ENCODE measurements around the gene MGAT4C. TPM values are rescaled to one million over a fixed set of nuclear protein-coding genes. Genes with fewer than 3 reads are reported as not detected.

The MGAT4C gene
- total and polyA plus RNA-seq, 2 of the 8 experiments (the other 6 are each of a cell fraction or from before 2014, with no cell fraction given) = 1.6 to 2.5 TPM

- Histone ChIP-seq H3K36me3 (ENCODE audit: control insufficient read depth in 2 of 4, insufficient read depth in 4 of 4, low read length in 3 of 4) (no peaks in the 10 kb centered on the region), H2BK20ac (ENCODE audit: low read length) (no peak overlapping the region), H2AFZ (ENCODE audit: low read length) (no peak overlapping the region), H2AK5ac (ENCODE audit: low read depth, low read length) (no peak overlapping the region), H4K20me1 (replicated peaks in 1 of 2; ENCODE audit: control insufficient read depth in 1 of 2, insufficient read depth in 2 of 2, low read length in 2 of 2) (no peaks in the 10 kb centered on the region), H3K23me2 (ENCODE audit: low read depth, low read length) (no peaks in the 10 kb centered on the region), H2BK5ac (ENCODE audit: low read depth, low read length) (no peak overlapping the region), H3K18ac (ENCODE audit: extremely low read depth, low read length) (no peak overlapping the region), H3K4me2 (ENCODE audit: insufficient read depth in 1 of 2, low read depth in 2 of 2, low read length in 2 of 2) (no peak overlapping the region), H4K8ac (ENCODE audit: extremely low read depth, insufficient read depth, low read length) (no peak overlapping the region), H4K91ac (replicated peaks; ENCODE audit: insufficient read length, low read length) (no peak overlapping the region), H3K14ac (ENCODE audit: insufficient read length) (no peak overlapping the region), H4K5ac (ENCODE audit: insufficient read length, low read depth, low read length) (no peak overlapping the region), H3K27ac (ENCODE audit: low read depth, low read length) (no peak overlapping the region), H3K56ac (replicated peaks; ENCODE audit: insufficient read length, low read depth, low read length) (no peak overlapping the region), H3K27me3 (replicated peaks in 1 of 4; ENCODE audit: control insufficient read depth in 3 of 4, extremely low read depth in 1 of 4, insufficient read depth in 3 of 4, low read length in 3 of 4) (no peaks in the 10 kb centered on the region), H2BK12ac (ENCODE audit: low read depth, low read length) (no peak overlapping the region), H3K23ac (ENCODE audit: insufficient read length) (no peak overlapping the region), H2BK15ac (ENCODE audit: low read length) (no peak overlapping the region), H3K79me2 (ENCODE audit: control insufficient read depth in 1 of 2, insufficient read depth in 2 of 2, low read length in 2 of 2) (no peaks in the 10 kb centered on the region), H3K79me1 (ENCODE audit: low read depth, low read length) (no peaks in the 10 kb centered on the region), H3K4me1 (replicated peaks in 1 of 4; ENCODE audit: control insufficient read depth in 3 of 4, insufficient read depth in 4 of 4, low read length in 3 of 4) (no peaks in the 10 kb centered on the region), H3K4me3 (ENCODE audit: extremely low read depth in 1 of 4, insufficient read depth in 2 of 4, low read depth in 3 of 4, low read length in 4 of 4) (no peak overlapping the region), H2BK120ac (replicated peaks; ENCODE audit: low read depth, low read length) (no peak overlapping the region), H3K9ac (replicated peaks in 1 of 4; ENCODE audit: extremely low read depth in 1 of 4, low read depth in 3 of 4, low read length in 3 of 4) (no peak overlapping the region), H3K4ac (replicated peaks; ENCODE audit: insufficient read length, low read depth, low read length) (no peak overlapping the region), H3K9me3 (ENCODE audit: insufficient read depth in 2 of 2, low read depth in 1 of 2, low read length in 1 of 2) (no peaks in the 10 kb centered on the region)
- ChIA-PET POLR2A (ENCODE audit: partially characterized antibody) (no interaction called here), CTCF (ENCODE audit: partially characterized antibody) (no interaction called here)
- DNase-seq (ENCODE audit: low read depth in 1 of 2, low spot score in 2 of 2) (no peak), FAIRE-seq (no peak)
- TF ChIP-seq CTBP2 (IDR thresholded peaks at IDR 0.05; ENCODE audit: borderline replicate concordance, insufficient read depth, insufficient read length, low read length) (no peak), YY1 (IDR thresholded peaks at IDR 0.05; ENCODE audit: low read depth, low read length) (no peak), ATF2 (IDR thresholded peaks at IDR 0.05; ENCODE audit: low read length) (no peak)
- WGBS, 2 experiments (ENCODE audit: extremely low coverage in 1 of 2, insufficient coverage in 1 of 2, insufficient read length in 1 of 2, insufficient replicate concordance in 2 of 2, low coverage in 1 of 2, low lambda C conversion rate in 2 of 2, missing lambda C conversion rate in 1 of 2) = 86% methylated on average over 1 of the region's 1 CpG; no CpG with 5 or more reads in 1 of the 2 experiments
These were observed 116.5 kb downstream of the MGAT4C start for GRCh38 chr12:86139671-86140070.

Data from H1 (cell line).